K562 (cell line): ENCODE measurements around the gene EMC9. TPM values are rescaled to one million over a fixed set of nuclear protein-coding genes. Genes with fewer than 3 reads are reported as not detected.

Source experiments
- BRD4 ChIP-seq: fragments of 200-600 bp; sonication (generic); IDR thresholded peaks from 2 replicates; pipeline ENCODE4 v1.6.1; 2017; ENCODE audit warnings: inconsistent platforms
- ELK1 ChIP-seq: sonication (generic); formaldehyde crosslinking; IDR thresholded peaks from 2 replicates; pipeline ENCODE4 v1.8.1; 2022; ENCODE audit warnings: missing genetic modification reagents
- HBP1 ChIP-seq: fragments of 450-650 bp; formaldehyde crosslinking; IDR thresholded peaks from 2 replicates; pipeline ENCODE4 v1.4.0; 2022; ENCODE audit warnings: missing genetic modification characterization
- KDM2B ChIP-seq: fragments of 250-450 bp; sonication (Bioruptor Pico); IDR thresholded peaks from 2 replicates; pipeline ENCODE4 v1.8.0; 2021; ENCODE audit warnings: mild to moderate bottlenecking, moderate library complexity
- MLLT1 ChIP-seq, 2 experiments: fragments of 450-650 bp; IDR thresholded peaks; 2 replicates each; pipeline ENCODE4 v1.6.1; 2016
- REST ChIP-seq, 2 experiments: fragments of 450-650 bp; formaldehyde crosslinking in 1 of 2; IDR thresholded peaks; 2 replicates each; pipeline versions ENCODE4 v1.4.0 to v1.6.1; 2014 to 2020; ENCODE audit warnings: mild to moderate bottlenecking in 2 of 2, borderline replicate concordance in 1 of 2, low read depth in 1 of 2
- SRSF1 ChIP-seq: fragments of 200-400 bp; formaldehyde crosslinking; IDR thresholded peaks from 2 replicates; pipeline ENCODE4 v1.6.1; 2017; ENCODE audit warnings: mild to moderate bottlenecking, low read depth, low read length, moderate library complexity
- TCF7 ChIP-seq: sonication (generic); IDR thresholded peaks from 2 replicates; pipeline ENCODE4 v1.6.1; 2016; ENCODE audit warnings: antibody characterized with exemption, borderline replicate concordance
- ZBTB12 ChIP-seq: fragments of 250-450 bp; sonication (Bioruptor Pico); IDR thresholded peaks from 2 replicates; pipeline ENCODE4 v1.4.0; 2020
- ZBTB8A ChIP-seq: fragments of 450-650 bp; IDR thresholded peaks from 2 replicates; pipeline ENCODE4 v1.6.1; 2018; ENCODE audit warnings: mild to moderate bottlenecking, moderate library complexity; ENCODE audit not compliant: partially characterized antibody
- ZNF79 ChIP-seq: fragments of 250-450 bp; sonication (Bioruptor Pico); IDR thresholded peaks from 2 replicates; pipeline ENCODE4 v1.4.0; 2020; ENCODE audit warnings: low read depth, mild to moderate bottlenecking, moderate library complexity
- polyA plus RNA-seq, 8 experiments: library from polyadenylated mRNA; depleted of rRNA in 4 of 8; stranded (reverse) in 5 of 8; unstranded in 3 of 8; fragments of >200 nt; fragmentation: Nextera tagmentation in 2 of 8; fragmentation: Illumina TruSeq in 1 of 8; extraction: Ambion mirVana in 2 of 8; extraction: Trizol in 1 of 8; gene quantifications; 2 replicates each; pipeline versions ENCODE4 v1.2.1 to v1.2.3, GENCODE V29; 2011 to 2014; ENCODE audit warnings: inconsistent platforms in 1 of 8, missing spikeins in 1 of 8
- total RNA-seq, 7 experiments: library from RNA; depleted of rRNA in 6 of 7; stranded (reverse); fragments of >200 nt in 6 of 7; fragmentation: Illumina TruSeq in 2 of 7; extraction: Trizol in 2 of 7; gene quantifications; 2 replicates each; pipeline versions ENCODE4 v1.2.1 to v1.2.3, GENCODE V29; 2011 to 2021; ENCODE audit warnings: low replicate concordance in 1 of 7

Gene EMC9
- total and polyA plus RNA-seq, 9 of the 15 experiments (the other 6 are each of a cell fraction or from before 2014, with no cell fraction given), result 3.1 to 13.2 (median 7.8) TPM

- no peak for TF ChIP-seq MLLT1 (IDR thresholded peaks at IDR 0.05)
- no peak for TF ChIP-seq SRSF1
- TF ChIP-seq ZNF79 (CRISPR knock-in tag), result no peak
- peak; percentile 87 for TF ChIP-seq REST (IDR thresholded peaks at IDR 0.05; ENCODE audit: borderline replicate concordance)
- peak; percentile 19; the same call in 1 of the 2 replicates for TF ChIP-seq REST (CRISPR knock-in tag; IDR thresholded peaks at IDR 0.05; ENCODE audit: low read depth)
- TF ChIP-seq ZBTB12 (CRISPR knock-in tag), result no peak
- no peak for TF ChIP-seq HBP1 (CRISPR knock-in tag)
- no peak for TF ChIP-seq BRD4
- no peak for TF ChIP-seq ZBTB8A
- TF ChIP-seq ELK1 (CRISPR knock-in tag), result no peak
- no peak for TF ChIP-seq KDM2B
- TF ChIP-seq TCF7, result no peak
Measured at GRCh38 chr14:24160850-24161804, 19.7 kb upstream of the EMC9 start, which contains the start of gene IRF9 (continued).
